Rectal smooth muscle tissue (tissue), 1 donor: ENCODE results near the gene IGF2R.

Source experiments
- H3K27ac ChIP-seq: one replicate; pipeline ENCODE4 v1.7.0; 2013; ENCODE audit warnings: low read depth, low read length, inconsistent platforms
- H3K27me3 ChIP-seq: one replicate; pipeline ENCODE4 v1.7.0; 2013; ENCODE audit warnings: low read length; ENCODE audit not compliant: control insufficient read depth, insufficient read depth
- H3K36me3 ChIP-seq: one replicate; pipeline ENCODE4 v1.7.0; 2013; ENCODE audit warnings: low read length; ENCODE audit not compliant: control insufficient read depth, insufficient read depth
- H3K4me1 ChIP-seq: one replicate; pipeline ENCODE4 v1.7.0; 2013; ENCODE audit warnings: low read length; ENCODE audit not compliant: control insufficient read depth, insufficient read depth
- H3K4me3 ChIP-seq: one replicate; pipeline ENCODE4 v1.7.0; 2013; ENCODE audit warnings: low read length
- H3K9ac ChIP-seq: one replicate; pipeline ENCODE4 v1.7.0; 2013; ENCODE audit warnings: low read length

The IGF2R gene

DNA sequence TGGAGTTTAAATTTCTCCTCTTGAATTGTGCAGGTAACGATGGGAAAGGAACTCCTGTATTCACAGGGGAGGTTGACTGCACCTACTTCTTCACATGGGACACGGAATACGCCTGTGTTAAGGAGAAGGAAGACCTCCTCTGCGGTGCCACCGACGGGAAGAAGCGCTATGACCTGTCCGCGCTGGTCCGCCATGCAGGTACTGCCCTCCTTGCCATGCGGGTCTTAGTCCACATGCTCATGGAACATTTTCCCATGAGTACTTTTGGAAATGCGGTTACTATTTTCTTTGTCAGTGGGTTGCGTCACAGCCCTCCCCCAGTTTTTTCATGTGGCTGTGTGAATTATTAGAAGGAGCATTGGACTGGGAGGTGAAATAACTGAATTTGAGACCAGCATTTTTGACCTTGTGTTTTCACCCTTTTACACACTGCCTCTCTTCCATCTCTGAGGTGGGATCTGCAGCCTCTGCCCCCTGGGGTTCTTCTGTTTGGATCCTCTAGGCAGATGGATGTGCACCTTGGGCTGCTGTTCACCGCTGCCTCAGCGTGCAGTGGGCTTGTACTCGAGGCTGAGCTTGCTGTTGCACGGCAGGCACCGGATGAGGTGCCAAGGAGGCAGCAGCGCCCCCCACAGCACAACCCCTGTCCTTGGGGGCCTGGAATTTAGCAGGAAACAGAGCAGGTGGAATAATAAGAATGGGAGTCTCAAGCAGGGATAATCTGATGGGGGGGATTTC, 71.8 kb downstream of the IGF2R start:
- Histone ChIP-seq H3K9ac (no peak overlapping the region), H3K36me3 (peaks cover 33% of the 10 kb centered on the region), H3K4me3 (no peak overlapping the region), H3K27me3 (no peaks in the 10 kb centered on the region), H3K4me1 (peaks cover 5% of the 10 kb centered on the region), H3K27ac (no peak overlapping the region)

GRCh38 chr6:160041608-160042007, 72.7 kb downstream of the IGF2R start:
- no peaks in the 10 kb centered on the region for H3K27me3 ChIP-seq
- no peak overlapping the region for H3K27ac ChIP-seq
- H3K4me1 ChIP-seq = peaks cover 5% of the 10 kb centered on the region
- H3K36me3 ChIP-seq = peaks cover 33% of the 10 kb centered on the region
- no peak overlapping the region for H3K9ac ChIP-seq
- no peak overlapping the region for H3K4me3 ChIP-seq

GRCh38 chr6:160042014-160042773, 73.3 kb downstream of the IGF2R start:
- no peak overlapping the region for H3K27ac ChIP-seq
- no peaks in the 10 kb centered on the region for H3K27me3 ChIP-seq
- H3K9ac ChIP-seq = no peak overlapping the region
- H3K4me3 ChIP-seq = no peak overlapping the region
- H3K36me3 ChIP-seq = peaks cover 34% of the 10 kb centered on the region
- peaks cover 5% of the 10 kb centered on the region for H3K4me1 ChIP-seq

DNA sequence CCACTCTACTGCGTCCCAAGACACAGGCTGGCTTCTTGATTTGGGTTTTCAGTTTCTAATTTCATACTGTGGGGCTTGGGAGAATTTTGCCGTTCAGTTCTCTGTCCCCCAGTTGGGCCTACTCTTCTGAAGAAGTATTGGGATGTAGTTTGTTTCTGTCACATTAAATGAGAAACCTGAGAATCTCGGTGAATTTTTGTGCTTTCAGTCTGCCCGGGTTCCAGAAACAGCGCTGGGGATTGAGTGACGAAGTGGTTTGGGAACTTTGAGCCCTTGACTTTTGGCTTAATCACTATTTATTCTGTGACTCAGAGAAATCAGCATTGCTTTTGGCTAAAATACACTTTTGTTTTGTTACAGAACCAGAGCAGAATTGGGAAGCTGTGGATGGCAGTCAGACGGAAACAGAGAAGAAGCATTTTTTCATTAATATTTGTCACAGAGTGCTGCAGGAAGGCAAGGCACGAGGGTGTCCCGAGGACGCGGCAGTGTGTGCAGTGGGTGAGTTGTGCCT, 74.0 kb downstream of the IGF2R start:
- Histone ChIP-seq H3K36me3 (peaks cover 39% of the 10 kb centered on the region), H3K27me3 (no peaks in the 10 kb centered on the region), H3K4me3 (no peak overlapping the region), H3K4me1 (peaks cover 5% of the 10 kb centered on the region), H3K9ac (no peak overlapping the region), H3K27ac (no peak overlapping the region)

GRCh38 chr6:160043784-160044183, 74.9 kb downstream of the IGF2R start:
- Histone ChIP-seq H3K4me1 (peaks cover 5% of the 10 kb centered on the region), H3K27me3 (no peaks in the 10 kb centered on the region), H3K4me3 (no peak overlapping the region), H3K36me3 (peaks cover 48% of the 10 kb centered on the region), H3K27ac (no peak overlapping the region), H3K9ac (no peak overlapping the region)

- Histone ChIP-seq H3K36me3 (peaks cover 56% of the 10 kb centered on the region), H3K27ac (no peak overlapping the region), H3K27me3 (no peaks in the 10 kb centered on the region), H3K4me3 (no peak overlapping the region), H3K9ac (no peak overlapping the region), H3K4me1 (peaks cover 5% of the 10 kb centered on the region)
Measured at GRCh38 chr6:160044687-160045086, 75.8 kb downstream of the IGF2R start.

DNA sequence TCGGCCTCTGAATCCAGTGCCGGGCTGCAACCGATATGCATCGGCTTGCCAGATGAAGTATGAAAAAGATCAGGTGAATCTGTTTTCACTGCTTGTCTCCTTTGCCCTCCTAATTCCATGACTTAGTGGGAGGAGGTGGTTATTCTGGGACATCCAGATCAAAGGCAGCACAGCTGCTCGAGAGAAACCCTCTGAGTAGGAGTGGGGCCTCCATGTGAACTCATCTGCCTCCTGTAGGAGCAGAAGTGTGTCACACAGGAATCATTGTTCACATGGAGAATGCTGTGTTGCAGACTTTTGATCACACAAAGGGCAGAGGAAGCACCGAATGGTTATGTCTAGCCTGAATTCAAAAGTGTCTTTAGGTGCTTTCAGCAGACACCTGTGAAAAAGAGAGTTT, 79.6 kb downstream of the IGF2R start:
- no peaks in the 10 kb centered on the region for H3K27me3 ChIP-seq
- no peaks in the 10 kb centered on the region for H3K4me1 ChIP-seq
- H3K36me3 ChIP-seq = peaks cover 48% of the 10 kb centered on the region
- no peak overlapping the region for H3K4me3 ChIP-seq
- H3K9ac ChIP-seq = no peak overlapping the region
- H3K27ac ChIP-seq = no peak overlapping the region

GRCh38 chr6:160049346-160049745, 80.5 kb downstream of the IGF2R start:
- no peaks in the 10 kb centered on the region for H3K27me3 ChIP-seq
- no peak overlapping the region for H3K4me3 ChIP-seq
- no peak overlapping the region for H3K9ac ChIP-seq
- H3K4me1 ChIP-seq = no peaks in the 10 kb centered on the region
- H3K36me3 ChIP-seq = peaks cover 47% of the 10 kb centered on the region
- no peak overlapping the region for H3K27ac ChIP-seq

DNA sequence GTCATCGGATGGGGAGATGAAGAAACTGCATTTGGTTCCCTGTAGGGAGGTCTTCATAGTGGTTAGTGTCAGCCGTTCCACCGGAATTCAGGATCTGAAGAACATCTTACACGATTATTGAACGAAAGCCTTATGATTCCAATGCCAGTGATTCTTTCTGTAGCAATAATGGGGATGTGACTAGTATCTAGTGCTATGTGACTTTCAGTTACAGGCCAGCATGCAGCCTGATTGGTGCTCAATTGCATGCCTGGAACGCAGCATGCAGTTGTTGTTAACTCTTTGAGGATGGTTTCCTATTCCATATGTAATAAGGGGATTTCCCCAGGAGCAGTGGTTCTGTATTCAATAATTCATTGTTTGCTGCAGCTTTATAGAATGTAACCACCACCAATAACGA, 81.1 kb downstream of the IGF2R start:
- no peak overlapping the region for H3K4me3 ChIP-seq
- no peak overlapping the region for H3K9ac ChIP-seq
- H3K27me3 ChIP-seq = no peaks in the 10 kb centered on the region
- peaks cover 45% of the 10 kb centered on the region for H3K36me3 ChIP-seq
- no peak overlapping the region for H3K27ac ChIP-seq
- no peaks in the 10 kb centered on the region for H3K4me1 ChIP-seq

DNA sequence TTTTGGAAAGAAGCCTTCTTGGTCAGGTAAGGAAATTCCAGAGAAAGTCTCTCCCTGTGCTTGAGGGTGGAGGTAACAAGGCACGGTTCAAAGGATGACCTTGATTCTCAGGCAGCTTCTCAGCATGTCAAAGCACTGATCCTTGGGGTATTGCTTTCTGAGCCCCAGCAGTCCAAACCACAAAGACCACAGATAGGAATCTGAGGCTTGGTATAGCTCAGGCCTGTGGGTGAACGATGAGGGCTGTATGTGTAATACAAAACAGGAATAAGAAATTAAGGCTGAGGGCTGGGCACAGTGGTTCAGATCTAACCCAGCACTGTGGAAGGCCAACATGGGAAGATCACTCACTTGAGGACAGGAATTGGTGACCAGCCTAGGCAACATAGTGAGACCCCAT, 82.5 kb downstream of the IGF2R start:
- Histone ChIP-seq H3K9ac (no peak overlapping the region), H3K27ac (no peak overlapping the region), H3K4me1 (no peaks in the 10 kb centered on the region), H3K4me3 (no peak overlapping the region), H3K27me3 (no peaks in the 10 kb centered on the region), H3K36me3 (peaks cover 48% of the 10 kb centered on the region)

GRCh38 chr6:160054271-160054670, 85.4 kb downstream of the IGF2R start:
- H3K36me3 ChIP-seq = peaks cover 39% of the 10 kb centered on the region
- no peak overlapping the region for H3K9ac ChIP-seq
- H3K4me3 ChIP-seq = no peak overlapping the region
- no peaks in the 10 kb centered on the region for H3K4me1 ChIP-seq
- H3K27ac ChIP-seq = no peak overlapping the region
- no peaks in the 10 kb centered on the region for H3K27me3 ChIP-seq

DNA sequence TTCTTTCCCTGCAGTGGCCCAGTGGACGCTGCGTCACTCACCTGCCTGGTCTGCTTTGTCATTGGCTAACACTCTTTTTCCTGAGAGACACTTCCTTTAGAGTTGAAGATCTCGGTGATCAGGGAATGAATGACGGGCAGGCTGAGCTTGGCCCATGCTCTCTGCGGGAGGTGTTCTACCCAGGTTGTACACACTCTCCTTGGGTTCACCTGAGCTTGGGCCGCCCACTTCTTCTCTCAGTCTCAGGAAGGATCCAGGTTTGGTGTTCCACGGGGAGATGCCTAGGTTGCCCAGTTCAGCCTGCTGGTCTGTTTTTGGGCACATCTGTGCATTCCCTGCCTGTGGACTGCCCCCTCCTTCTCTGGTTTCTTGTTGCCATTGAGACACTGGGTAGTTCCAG, 86.0 kb downstream of the IGF2R start:
- Histone ChIP-seq H3K4me3 (no peak overlapping the region), H3K4me1 (no peaks in the 10 kb centered on the region), H3K27ac (no peak overlapping the region), H3K27me3 (no peaks in the 10 kb centered on the region), H3K9ac (no peak overlapping the region), H3K36me3 (peaks cover 38% of the 10 kb centered on the region)
